CD4-positive, alpha-beta T cell treated with Interleukin-15 for 4 hours (primary cell): Measurements from ENCODE around the gene LTB4R2.

ENCODE experiments used
- DNase-seq: peaks from one replicate; pipeline ENCODE4 v3.0.0-alpha.2; 2020; ENCODE audit warnings: low spot score

Gene LTB4R2

DNA sequence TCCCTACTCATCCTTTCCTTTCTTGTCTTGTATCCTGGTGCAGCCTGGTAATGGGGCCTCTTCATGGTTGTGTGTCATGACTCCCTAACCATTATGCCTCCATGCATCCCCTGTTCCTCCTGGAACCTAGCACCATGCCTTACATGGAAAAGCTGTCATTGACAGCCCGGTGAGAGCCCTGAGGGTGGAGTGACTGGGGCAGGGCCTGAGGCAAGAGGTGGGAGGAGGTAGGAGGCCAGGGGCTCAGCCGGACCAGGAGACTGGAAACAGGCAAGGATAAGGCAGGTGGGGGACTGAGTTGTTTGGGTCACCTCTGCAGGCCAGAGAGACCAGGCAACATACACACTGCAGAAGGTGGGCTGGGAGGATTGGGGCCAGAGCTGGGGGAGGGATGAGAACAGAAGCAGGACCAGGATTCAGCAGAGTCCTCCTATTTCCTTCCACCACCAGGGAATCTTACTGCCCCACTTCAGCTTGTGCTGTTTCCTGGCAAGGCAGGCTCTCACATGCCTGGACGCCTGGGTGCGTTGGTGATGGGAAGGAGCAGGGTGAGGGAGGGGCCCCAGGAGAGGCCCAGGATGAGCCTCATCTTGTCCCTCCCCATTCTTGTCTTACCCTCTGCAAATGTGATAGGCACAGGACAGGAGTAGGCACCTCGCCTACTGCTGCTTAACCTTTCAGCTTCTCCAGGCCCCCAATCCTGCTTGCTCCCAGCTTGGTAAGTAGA is at the start of gene LTB4R2:
LTB4R2 (plus strand) TSS at position 603 of the 727 bp plus-strand sequence. CDS start 525 bp downstream, outside the sequence.
- no peak for DNase-seq

DNA sequence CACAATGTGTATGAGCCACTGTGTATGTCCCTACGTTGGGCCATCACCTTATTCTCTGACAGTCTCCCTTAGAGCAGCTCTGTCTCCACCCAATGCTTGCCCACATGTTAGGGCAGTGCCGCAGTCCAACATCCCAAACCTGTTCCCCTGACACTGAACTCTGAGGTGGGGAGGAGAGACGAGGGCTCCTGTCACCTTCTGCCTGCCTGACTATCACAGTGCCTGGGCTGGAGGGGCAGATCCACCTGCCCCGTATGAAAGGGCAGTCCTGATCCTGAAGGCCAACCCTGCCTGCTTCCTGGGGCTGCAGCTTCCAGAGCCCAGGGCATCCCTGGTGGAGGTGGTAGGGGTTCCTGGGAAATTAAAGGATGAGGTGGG is 49.2 kb upstream of the LTB4R2 start:
- no peak for DNase-seq

DNA sequence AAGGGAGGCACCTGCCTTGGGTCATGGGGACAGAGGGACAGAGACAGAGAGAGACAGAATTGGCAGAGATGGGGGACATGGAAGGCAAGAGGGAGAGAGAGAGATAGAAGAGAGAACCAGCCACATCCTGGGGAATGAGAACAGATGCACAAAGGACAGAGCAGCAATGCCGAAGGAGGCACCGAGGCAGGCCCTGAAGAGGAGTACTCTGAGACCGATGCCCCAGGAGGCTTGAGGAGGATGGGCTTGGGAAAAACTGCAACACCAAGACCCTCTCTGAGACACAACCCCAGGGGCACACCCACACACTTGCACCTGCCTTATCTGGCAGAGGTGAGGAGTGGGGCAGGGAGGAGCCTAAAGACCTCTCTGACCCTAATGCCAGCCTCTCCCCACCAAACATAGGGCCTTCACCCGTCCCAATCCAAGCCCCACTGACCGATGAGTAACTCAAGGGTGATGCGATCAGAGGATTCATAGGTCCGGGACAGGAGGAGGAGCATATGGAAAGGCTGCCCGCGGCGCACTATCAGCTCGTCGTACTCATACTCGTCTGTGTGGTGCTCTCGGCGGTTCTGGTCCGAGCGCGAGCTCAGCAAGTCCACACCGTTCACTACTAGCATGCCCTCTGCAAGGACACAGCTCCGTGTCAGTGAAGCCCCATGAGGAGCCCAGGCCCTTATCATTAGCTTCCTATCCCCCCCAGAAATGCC is 48.5 kb upstream of the LTB4R2 start:
- DNase-seq, result no peak

DNA sequence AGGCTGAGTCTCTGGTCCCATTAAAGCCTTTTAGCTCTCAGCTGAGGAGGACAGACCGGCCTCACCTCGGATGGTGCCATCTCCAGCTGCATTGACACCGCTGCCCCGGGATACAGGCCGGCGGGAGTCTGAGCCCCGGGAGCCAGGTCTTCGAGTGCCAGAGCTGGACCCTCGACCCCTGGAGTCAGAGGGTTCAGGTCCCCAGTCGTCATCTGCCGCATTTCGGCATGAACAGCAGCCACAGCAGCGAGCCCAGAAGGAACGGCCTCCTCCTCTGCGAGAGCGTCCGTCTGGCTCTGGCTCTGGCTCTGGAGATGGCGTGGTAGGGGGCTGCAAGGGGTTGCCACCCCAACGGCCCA is 48.0 kb upstream of the LTB4R2 start:
- DNase-seq, result no peak

GRCh38 chr14:24262821-24263733 is 46.9 kb upstream of the LTB4R2 start, which contains the start of gene TGM1:
Gene TGM1 (minus strand): TSS chr14:24263177. CDS start chr14:24262352, 825 bp downstream.
- DNase-seq, result no peak

GRCh38 chr14:24263848-24264247 is 46.1 kb upstream of the LTB4R2 start:
- DNase-seq, result no peak

- DNase-seq, result no peak
These were observed 45.6 kb upstream of the LTB4R2 start for GRCh38 chr14:24264298-24264697.

GRCh38 chr14:24266344-24267244 is 43.3 kb upstream of the LTB4R2 start:
- no peak for DNase-seq

- no peak for DNase-seq
These were observed 42.4 kb upstream of the LTB4R2 start for GRCh38 chr14:24267516-24267915.

GRCh38 chr14:24268225-24268624 is 41.7 kb upstream of the LTB4R2 start:
- no peak for DNase-seq

GRCh38 chr14:24269368-24269767 is 40.6 kb upstream of the LTB4R2 start:
- DNase-seq, result no peak

- DNase-seq, result no peak
These were observed 39.9 kb upstream of the LTB4R2 start for GRCh38 chr14:24269910-24270536.

GRCh38 chr14:24270537-24271133 is 39.3 kb upstream of the LTB4R2 start:
- no peak for DNase-seq

DNA sequence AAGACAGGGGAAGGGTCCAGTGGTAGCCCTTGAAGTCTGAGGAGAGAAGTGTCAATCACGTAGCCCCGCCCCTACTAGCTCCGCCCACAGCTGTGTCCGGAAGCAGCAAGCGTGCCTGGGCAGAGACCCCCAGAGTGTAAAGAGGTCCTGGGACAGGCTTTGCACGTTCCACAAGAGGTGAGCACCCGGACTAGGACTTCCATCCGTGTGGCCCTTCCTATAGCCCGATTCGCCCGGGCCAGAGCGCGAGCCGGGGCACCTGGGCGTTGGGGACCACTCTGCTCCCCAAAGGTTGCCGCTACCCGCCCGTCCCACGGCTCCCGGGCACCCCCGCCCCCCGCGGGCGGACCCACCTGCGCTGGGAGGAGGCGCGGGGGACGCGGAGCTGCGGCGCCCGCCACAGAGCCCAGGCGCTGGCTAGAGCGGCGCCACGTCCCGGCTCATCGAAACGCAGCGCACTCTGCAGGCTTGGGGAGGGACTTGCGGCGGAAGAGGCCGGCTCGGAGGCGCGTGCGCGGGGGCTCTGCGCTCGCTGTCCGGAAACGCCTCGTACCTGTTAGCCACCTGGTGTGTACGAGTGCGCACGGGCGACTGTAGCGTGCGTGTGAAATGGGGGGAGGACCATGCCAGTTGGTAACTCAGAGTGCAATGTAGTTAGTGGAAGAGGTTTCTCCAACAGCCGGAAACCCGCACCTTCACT is 38.7 kb upstream of the LTB4R2 start, which contains the start of gene RABGGTA:
RABGGTA (minus strand) TSS at position 464 of the 700 bp plus-strand sequence. CDS start 482 bp downstream, outside the sequence.
- DNase-seq, result peak; percentile 93

GRCh38 chr14:24271834-24272263 is 38.1 kb upstream of the LTB4R2 start:
- DNase-seq, result no peak

GRCh38 chr14:24272467-24272866 is 37.5 kb upstream of the LTB4R2 start:
- no peak for DNase-seq

GRCh38 chr14:24273422-24273998 is 36.4 kb upstream of the LTB4R2 start:
- DNase-seq, result no peak

DNA sequence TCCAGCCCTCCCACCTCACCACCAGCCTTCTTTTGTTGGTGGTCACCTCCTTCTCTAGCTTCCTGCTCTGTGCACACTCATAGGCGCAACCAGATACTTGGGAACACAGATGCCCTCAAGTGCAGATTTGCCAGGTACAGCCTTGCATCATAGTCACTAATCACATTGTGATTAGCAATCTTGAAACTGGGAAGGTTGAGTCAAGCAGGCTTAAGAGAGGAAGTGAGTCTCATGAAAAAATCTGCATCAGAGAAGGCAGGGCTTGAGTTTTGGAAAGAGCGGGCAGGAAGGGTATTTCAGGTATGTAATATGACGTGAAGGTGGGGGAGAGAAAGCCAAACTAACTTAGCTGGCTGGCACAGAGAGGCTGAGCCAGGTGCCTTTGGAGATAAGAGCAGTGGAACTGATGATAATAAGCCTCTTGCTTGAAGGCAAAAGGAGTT is 35.8 kb upstream of the LTB4R2 start:
- DNase-seq, result peak; percentile 62

GRCh38 chr14:24277071-24277470 is 32.9 kb upstream of the LTB4R2 start:
- DNase-seq, result no peak
